ENCODE data around the gene COX8C. TPM values are rescaled to one million over a fixed set of nuclear protein-coding genes. Genes with fewer than 3 reads are reported as not detected.

The COX8C gene
- total and polyA plus RNA-seq, 10 of the 15 experiments (the other 5 are each of a cell fraction or from before 2014, with no cell fraction given) = 0.15 to 0.20 TPM; not detected in 8

- TF ChIP-seq ZNF592 (IDR thresholded peaks at IDR 0.05) = peak; percentile 5; the same call in 1 of the 2 replicates
- TF ChIP-seq BACH1 (IDR thresholded peaks at IDR 0.05; ENCODE audit: borderline replicate concordance) = peak; percentile 87; the same call in 1 of the 2 replicates
- TF ChIP-seq CREB1 (IDR thresholded peaks at IDR 0.05; ENCODE audit: low read depth) = peak; percentile 52; the same call in 1 of the 2 replicates
- no peak for TF ChIP-seq TCF7 (IDR thresholded peaks at IDR 0.05; ENCODE audit: borderline replicate concordance)
- peak; percentile 77 for TF ChIP-seq SP1 (IDR thresholded peaks at IDR 0.05; ENCODE audit: low read depth, low read length)
- TF ChIP-seq RELA (IDR thresholded peaks at IDR 0.05; ENCODE audit: borderline replicate concordance, partially characterized antibody) = peak; percentile 72
- no peak for TF ChIP-seq SUPT20H (IDR thresholded peaks at IDR 0.05; ENCODE audit: borderline replicate concordance, control insufficient read depth, low read depth, low read length)
- TF ChIP-seq SRF (IDR thresholded peaks at IDR 0.05; ENCODE audit: low read depth in 2 of 2, low read length in 2 of 2) = no peak
- TF ChIP-seq FOXK2 (IDR thresholded peaks at IDR 0.05) = no peak
- no peak for TF ChIP-seq CHD1 (IDR thresholded peaks at IDR 0.05; ENCODE audit: low read depth, low read length)
- no peak for TF ChIP-seq CEBPZ (IDR thresholded peaks at IDR 0.05; ENCODE audit: low read depth, low read length)
- no peak for TF ChIP-seq MYC (IDR thresholded peaks at IDR 0.05; ENCODE audit: insufficient read depth, insufficient read length, insufficient replicate concordance, low read length, severe bottlenecking)
- peak; percentile 83; the same call in 1 of the 2 replicates for TF ChIP-seq PAX5 (IDR thresholded peaks at IDR 0.05; ENCODE audit: borderline replicate concordance, low read depth, low read length)
- TF ChIP-seq TCF3 (IDR thresholded peaks at IDR 0.05; ENCODE audit: borderline replicate concordance, insufficient read depth, low read depth, low read length) = peak; percentile 57; the same call in 1 of the 2 replicates
- no peak for TF ChIP-seq CTCF (IDR thresholded peaks at IDR 0.05 in 2 of 3, conservative IDR thresholded peaks at IDR 0.05 in 1 of 3; ENCODE audit: control insufficient read depth in 2 of 3, extremely low read depth in 1 of 3, insufficient read depth in 1 of 3, low read depth in 3 of 3, low read length in 3 of 3)
- peak; percentile 45; the same call in 1 of the 2 replicates for TF ChIP-seq MLLT1 (IDR thresholded peaks at IDR 0.05)
- TF ChIP-seq ZZZ3 (IDR thresholded peaks at IDR 0.05; ENCODE audit: control insufficient read depth, insufficient read length, low read depth) = no peak
- no peak for TF ChIP-seq ZNF24 (IDR thresholded peaks at IDR 0.05)
- no peak for TF ChIP-seq CHD2 (IDR thresholded peaks at IDR 0.05; ENCODE audit: borderline replicate concordance, low read depth, low read length)
Observed at GRCh38 chr14:93375673-93376156, 28.7 kb downstream of the COX8C start (continued).

All from GM12878 (cell line).